WTC11 (cell line): Measurements from ENCODE around the gene CLDN19.
"Not testable (repeated sequence)": the region's sequence is repeated elsewhere in the genome, so short reads cannot be mapped to it uniquely, and the experiment has no call there.

ENCODE experiments used
- CTCF ChIP-seq: fragments of 200-600 bp; IDR thresholded peaks from 2 replicates; pipeline ENCODE4 v1.8.0; 2022; ENCODE audit warnings: antibody characterized with exemption
- ESRRA ChIP-seq: sonication (generic); formaldehyde crosslinking; IDR thresholded peaks from 2 replicates; pipeline ENCODE4 v1.8.1; 2022; ENCODE audit warnings: mild to moderate bottlenecking, missing genetic modification reagents, borderline replicate concordance

DNA sequence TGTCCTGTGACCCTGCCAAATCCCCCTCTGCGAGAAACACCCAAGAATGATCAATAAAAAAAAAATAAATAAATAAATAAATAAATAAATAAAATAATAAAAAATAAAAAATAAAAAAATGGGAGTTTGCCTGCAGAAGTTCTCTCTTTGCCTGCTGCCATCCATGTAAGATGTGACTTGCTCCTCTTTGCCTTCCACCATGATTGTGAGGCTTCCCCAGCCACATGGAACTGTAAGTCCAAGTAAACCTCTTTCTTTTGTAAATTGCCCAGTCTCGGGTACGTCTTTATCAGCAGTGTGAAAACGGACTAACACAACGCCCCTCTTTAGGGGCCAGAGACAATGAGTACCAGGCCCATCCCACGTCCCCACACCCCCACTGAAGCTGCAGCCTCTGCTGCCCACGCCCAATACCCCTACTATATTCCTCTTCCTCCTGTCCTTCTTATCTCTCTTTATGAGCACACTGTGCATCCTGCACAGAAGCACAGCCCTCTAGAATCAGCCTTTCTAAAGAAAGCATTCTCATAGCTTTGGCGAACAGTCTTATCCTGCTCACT lies 11.6 kb upstream of the CLDN19 start:
- not testable (repeated sequence) for TF ChIP-seq CTCF; ESRRA (CRISPR knock-in tag)
